ENCODE measurements around the gene AMBRA1.

AMBRA1 gene

GRCh38 chr11:46469926-46470325 is 123.9 kb downstream of the AMBRA1 start:
- Histone ChIP-seq H3K36me3 (ENCODE audit: insufficient read depth, low read length) (peaks cover 27% of the 10 kb centered on the region), H4K20me1 (ENCODE audit: insufficient read depth, low read length) (peaks cover 27% of the 10 kb centered on the region), H3K79me2 (ENCODE audit: insufficient read depth, low read length) (peaks cover 24% of the 10 kb centered on the region), H3K9me3 (ENCODE audit: insufficient read depth, low read length, severe bottlenecking) (no peaks in the 10 kb centered on the region), H3K27me3 (ENCODE audit: insufficient read depth, low read length, poor library complexity) (no peaks in the 10 kb centered on the region), H3K27ac (ENCODE audit: low read length) (no peak overlapping the region), H3K4me3 (ENCODE audit: low read depth in 1 of 2, low read length in 2 of 2) (no peak overlapping the region), H3K4me1 (ENCODE audit: insufficient read depth, low read length) (no peaks in the 10 kb centered on the region), H3K9ac (ENCODE audit: low read depth, low read length) (no peak overlapping the region), H3K4me2 (ENCODE audit: insufficient read depth, low read length) (no peak overlapping the region), H2AFZ (ENCODE audit: low read depth, low read length) (no peak overlapping the region)
- no peak for TF ChIP-seq EZH2 (IDR thresholded peaks at IDR 0.05; ENCODE audit: borderline replicate concordance, low read depth, low read length, severe bottlenecking)
- DNase-seq (no peak), ATAC-seq (ENCODE audit: insufficient read depth, low read depth) (no peak)

GRCh38 chr11:46465683-46466082 is 128.1 kb downstream of the AMBRA1 start:
- peaks cover 17% of the 10 kb centered on the region; the same call in 1 of the 2 replicates for H4K20me1 ChIP-seq (ENCODE audit: insufficient read depth, low read length)
- peaks cover 25% of the 10 kb centered on the region for H3K36me3 ChIP-seq (ENCODE audit: insufficient read depth, low read length)
- no peaks in the 10 kb centered on the region for H3K4me1 ChIP-seq (ENCODE audit: insufficient read depth, low read length)
- no peak overlapping the region for H3K27ac ChIP-seq (ENCODE audit: low read length)
- H3K4me2 ChIP-seq (ENCODE audit: insufficient read depth, low read length) = no peak overlapping the region
- H3K27me3 ChIP-seq (ENCODE audit: insufficient read depth, low read length, poor library complexity) = no peaks in the 10 kb centered on the region
- DNase-seq = no peak
- ATAC-seq (ENCODE audit: insufficient read depth, low read depth) = no peak
- no peak overlapping the region for H2AFZ ChIP-seq (ENCODE audit: low read depth, low read length)
- no peak for TF ChIP-seq CTCF (IDR thresholded peaks at IDR 0.05; ENCODE audit: borderline replicate concordance, extremely low read depth, low read length, poor library complexity, severe bottlenecking)
- H3K9ac ChIP-seq (ENCODE audit: low read depth, low read length) = no peak overlapping the region
- H3K79me2 ChIP-seq (ENCODE audit: insufficient read depth, low read length) = peaks cover 22% of the 10 kb centered on the region
- H3K4me3 ChIP-seq (ENCODE audit: low read depth in 1 of 2, low read length in 2 of 2) = no peak overlapping the region
- no peaks in the 10 kb centered on the region for H3K9me3 ChIP-seq (ENCODE audit: insufficient read depth, low read length, severe bottlenecking)

- H3K9me3 ChIP-seq (ENCODE audit: insufficient read depth, low read length, severe bottlenecking) = no peaks in the 10 kb centered on the region
- TF ChIP-seq CTCF (IDR thresholded peaks at IDR 0.05; ENCODE audit: borderline replicate concordance, extremely low read depth, low read length, poor library complexity, severe bottlenecking) (no peak), EZH2 (IDR thresholded peaks at IDR 0.05; ENCODE audit: borderline replicate concordance, low read depth, low read length, severe bottlenecking) (no peak)
- H3K27ac ChIP-seq (ENCODE audit: low read length) = no peak overlapping the region
- peaks cover 21% of the 10 kb centered on the region for H3K36me3 ChIP-seq (ENCODE audit: insufficient read depth, low read length)
- H2AFZ ChIP-seq (ENCODE audit: low read depth, low read length) = no peak overlapping the region
- peaks cover 24% of the 10 kb centered on the region for H3K79me2 ChIP-seq (ENCODE audit: insufficient read depth, low read length)
- H3K4me2 ChIP-seq (ENCODE audit: insufficient read depth, low read length) = no peak overlapping the region
- H3K4me1 ChIP-seq (ENCODE audit: insufficient read depth, low read length) = no peaks in the 10 kb centered on the region
- ATAC-seq (ENCODE audit: insufficient read depth, low read depth) (no peak), DNase-seq (no peak)
- H4K20me1 ChIP-seq (ENCODE audit: insufficient read depth, low read length) = peaks cover 18% of the 10 kb centered on the region; the same call in 1 of the 2 replicates
- H3K9ac ChIP-seq (ENCODE audit: low read depth, low read length) = no peak overlapping the region
- no peaks in the 10 kb centered on the region for H3K27me3 ChIP-seq (ENCODE audit: insufficient read depth, low read length, poor library complexity)
- no peak overlapping the region for H3K4me3 ChIP-seq (ENCODE audit: low read depth in 1 of 2, low read length in 2 of 2)
Observed at GRCh38 chr11:46463701-46464421, 130.0 kb downstream of the AMBRA1 start.

- no peak for TF ChIP-seq EZH2 (IDR thresholded peaks at IDR 0.05; ENCODE audit: borderline replicate concordance, low read depth, low read length, severe bottlenecking)
- TF ChIP-seq CTCF (IDR thresholded peaks at IDR 0.05; ENCODE audit: borderline replicate concordance, extremely low read depth, low read length, poor library complexity, severe bottlenecking) = no peak
- no peaks in the 10 kb centered on the region for H3K4me1 ChIP-seq (ENCODE audit: insufficient read depth, low read length)
- H3K4me2 ChIP-seq (ENCODE audit: insufficient read depth, low read length) = no peak overlapping the region
- H3K9me3 ChIP-seq (ENCODE audit: insufficient read depth, low read length, severe bottlenecking) = no peaks in the 10 kb centered on the region
- no peak overlapping the region for H3K27ac ChIP-seq (ENCODE audit: low read length)
- H3K9ac ChIP-seq (ENCODE audit: low read depth, low read length) = no peak overlapping the region
- peaks cover 11% of the 10 kb centered on the region; the same call in 1 of the 2 replicates for H3K36me3 ChIP-seq (ENCODE audit: insufficient read depth, low read length)
- H3K79me2 ChIP-seq (ENCODE audit: insufficient read depth, low read length) = peaks cover 25% of the 10 kb centered on the region
- DNase-seq (no peak), ATAC-seq (ENCODE audit: insufficient read depth, low read depth) (no peak)
- no peak overlapping the region for H3K4me3 ChIP-seq (ENCODE audit: low read depth in 1 of 2, low read length in 2 of 2)
- peaks cover 30% of the 10 kb centered on the region for H4K20me1 ChIP-seq (ENCODE audit: insufficient read depth, low read length)
- H3K27me3 ChIP-seq (ENCODE audit: insufficient read depth, low read length, poor library complexity) = no peaks in the 10 kb centered on the region
- no peak overlapping the region for H2AFZ ChIP-seq (ENCODE audit: low read depth, low read length)
Observed at GRCh38 chr11:46461461-46461927, 132.3 kb downstream of the AMBRA1 start.
